ENCODE data around the gene GOT2.
"Not testable (repeated sequence)": the region's sequence is repeated elsewhere in the genome, so short reads cannot be mapped to it uniquely, and the experiment has no call there.

The GOT2 gene

GRCh38 chr16:58733671-58734458 lies at the start of gene GOT2:
Gene GOT2, minus strand, starts transcription at chr16:58734316. Its CDS starts 88 bp downstream, at chr16:58734228.
- peaks cover 51% of the 10 kb centered on the region for H3K79me2 ChIP-seq (ENCODE audit: low read length)
- peak; percentile 86 for TF ChIP-seq CTCF (IDR thresholded peaks at IDR 0.05; ENCODE audit: low read depth, low read length)
- no peak for TF ChIP-seq EZH2phosphoT487 (IDR thresholded peaks at IDR 0.05; ENCODE audit: low read depth)
- H3K4me3 ChIP-seq (ENCODE audit: low read length): peak within 1 kb of the TSS; percentile 99
- peak within 1 kb of the TSS; percentile 90 for H3K4me2 ChIP-seq (ENCODE audit: low read length)
- peak within 1 kb of the TSS; percentile 96 for H2AFZ ChIP-seq (ENCODE audit: low read depth, low read length)
- peak within 1 kb of the TSS; percentile 59 for H3K27ac ChIP-seq (ENCODE audit: low read length)
- H3K27me3 ChIP-seq (ENCODE audit: low read depth, low read length): no peaks in the 10 kb centered on the region
- peaks cover 18% of the 10 kb centered on the region for H3K4me1 ChIP-seq (ENCODE audit: low read length)
- peaks cover 7% of the 10 kb centered on the region for H3K36me3 ChIP-seq (replicated peaks; ENCODE audit: low read depth, low read length)
- H3K9me3 ChIP-seq (ENCODE audit: insufficient read depth, low read length): no peaks in the 10 kb centered on the region
- H3K9ac ChIP-seq (ENCODE audit: low read length): peak within 1 kb of the TSS; percentile 93
- H4K20me1 ChIP-seq (ENCODE audit: insufficient read depth, low read length): peaks cover 27% of the 10 kb centered on the region

GRCh38 chr16:58779291-58779690 lies 45.2 kb upstream of the GOT2 start:
- not testable (repeated sequence) for H3K4me2 ChIP-seq (ENCODE audit: low read length); H3K27ac ChIP-seq (ENCODE audit: low read length); H3K4me1 ChIP-seq (ENCODE audit: low read length); H2AFZ ChIP-seq (ENCODE audit: low read depth, low read length); H3K36me3 ChIP-seq (replicated peaks; ENCODE audit: low read depth, low read length); H3K4me3 ChIP-seq (ENCODE audit: low read length); H4K20me1 ChIP-seq (ENCODE audit: insufficient read depth, low read length); H3K79me2 ChIP-seq (ENCODE audit: low read length); H3K9me3 ChIP-seq (ENCODE audit: insufficient read depth, low read length); H3K9ac ChIP-seq (ENCODE audit: low read length); H3K27me3 ChIP-seq (ENCODE audit: low read depth, low read length)

- Histone ChIP-seq H3K4me1 (ENCODE audit: low read length) (no peaks in the 10 kb centered on the region), H3K36me3 (replicated peaks; ENCODE audit: low read depth, low read length) (no peaks in the 10 kb centered on the region), H3K27me3 (ENCODE audit: low read depth, low read length) (peaks cover 25% of the 10 kb centered on the region), H3K79me2 (ENCODE audit: low read length) (no peaks in the 10 kb centered on the region), H3K9me3 (ENCODE audit: insufficient read depth, low read length) (no peaks in the 10 kb centered on the region), H3K27ac (ENCODE audit: low read length) (no peak overlapping the region), H2AFZ (ENCODE audit: low read depth, low read length) (no peak overlapping the region), H4K20me1 (ENCODE audit: insufficient read depth, low read length) (no peaks in the 10 kb centered on the region), H3K9ac (ENCODE audit: low read length) (no peak overlapping the region), H3K4me2 (ENCODE audit: low read length) (no peak overlapping the region), H3K4me3 (ENCODE audit: low read length) (no peak overlapping the region)
- TF ChIP-seq CTCF (IDR thresholded peaks at IDR 0.05; ENCODE audit: low read depth, low read length): no peak
These were observed 39.8 kb upstream of the GOT2 start for GRCh38 chr16:58773870-58774269.

- H3K9ac ChIP-seq (ENCODE audit: low read length): no peak overlapping the region
- H3K4me3 ChIP-seq (ENCODE audit: low read length): no peak overlapping the region
- no peak overlapping the region for H2AFZ ChIP-seq (ENCODE audit: low read depth, low read length)
- TF ChIP-seq EZH2phosphoT487 (IDR thresholded peaks at IDR 0.05; ENCODE audit: low read depth) (no peak), CTCF (IDR thresholded peaks at IDR 0.05; ENCODE audit: low read depth, low read length) (no peak)
- H3K79me2 ChIP-seq (ENCODE audit: low read length): no peaks in the 10 kb centered on the region
- H3K27me3 ChIP-seq (ENCODE audit: low read depth, low read length): peaks cover 35% of the 10 kb centered on the region
- no peak overlapping the region for H3K4me2 ChIP-seq (ENCODE audit: low read length)
- no peaks in the 10 kb centered on the region for H3K36me3 ChIP-seq (replicated peaks; ENCODE audit: low read depth, low read length)
- no peaks in the 10 kb centered on the region for H4K20me1 ChIP-seq (ENCODE audit: insufficient read depth, low read length)
- H3K27ac ChIP-seq (ENCODE audit: low read length): no peak overlapping the region
- H3K4me1 ChIP-seq (ENCODE audit: low read length): no peaks in the 10 kb centered on the region
- no peaks in the 10 kb centered on the region for H3K9me3 ChIP-seq (ENCODE audit: insufficient read depth, low read length)
These were observed 34.0 kb upstream of the GOT2 start for GRCh38 chr16:58768145-58768544.
